ENCODE measurements around the gene RNF148. TPM values are rescaled to one million over a fixed set of nuclear protein-coding genes. Genes with fewer than 3 reads are reported as not detected.
"Not testable (repeated sequence)": the region's sequence is repeated elsewhere in the genome, so short reads cannot be mapped to it uniquely, and the experiment has no call there.

Gene RNF148
- total RNA-seq, 1 experiment from 2014 or later: not detected

DNA sequence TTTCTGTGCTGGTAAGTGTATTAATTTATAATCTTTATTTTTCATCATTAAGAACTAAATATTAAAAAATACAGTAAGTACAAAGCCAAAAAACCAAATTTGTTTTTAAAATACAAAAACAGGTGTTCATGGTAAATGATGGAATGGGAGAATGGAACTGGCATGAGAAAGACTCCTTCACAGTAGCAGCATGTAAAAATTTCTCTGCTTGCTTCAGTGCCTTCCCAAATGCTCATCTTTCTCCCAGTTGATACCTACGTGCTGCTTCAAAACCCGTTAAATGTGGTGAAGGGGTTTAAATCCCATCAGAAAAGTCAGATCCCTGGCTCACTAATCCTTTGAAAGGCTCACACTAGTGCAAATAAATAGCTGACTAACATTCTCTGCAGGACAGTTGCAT is 8.0 kb downstream of the RNF148 start:
- no peak for DNase-seq (ENCODE audit: low read depth)
- in situ Hi-C loops (cut with HindIII; ENCODE audit: low pct_unique_long_range_greater_than_20kb, low sequenced_read_pairs): no loop called here

DNA sequence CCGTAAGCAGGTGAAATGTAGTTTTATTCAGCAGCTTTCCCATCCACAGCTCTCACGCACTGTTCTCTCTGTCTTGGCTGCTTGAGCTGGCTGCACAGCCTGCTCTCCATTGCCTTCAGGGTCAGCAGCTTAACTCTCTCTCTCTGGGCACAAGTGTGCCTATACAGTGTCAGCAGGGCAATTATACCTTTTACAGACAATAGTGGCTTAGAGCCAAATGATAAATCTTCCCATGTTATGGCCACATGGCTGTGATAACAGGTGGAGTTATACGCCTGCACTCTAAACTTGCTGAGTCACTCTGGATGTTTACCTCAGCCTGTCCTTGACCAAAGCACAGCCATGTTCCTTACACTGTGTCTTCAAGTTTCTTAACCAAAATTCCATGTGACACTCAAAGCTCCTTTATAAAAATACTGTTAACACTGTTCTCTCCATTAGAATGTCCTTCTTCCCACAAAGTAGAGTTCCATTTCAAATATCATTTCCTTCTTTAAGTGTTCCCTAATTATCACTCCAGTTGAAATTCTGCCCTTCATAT is 9.9 kb downstream of the RNF148 start:
- in situ Hi-C loops (cut with HindIII; ENCODE audit: low pct_unique_long_range_greater_than_20kb, low sequenced_read_pairs): no loop called here
- no peak for DNase-seq (ENCODE audit: low read depth)

DNA sequence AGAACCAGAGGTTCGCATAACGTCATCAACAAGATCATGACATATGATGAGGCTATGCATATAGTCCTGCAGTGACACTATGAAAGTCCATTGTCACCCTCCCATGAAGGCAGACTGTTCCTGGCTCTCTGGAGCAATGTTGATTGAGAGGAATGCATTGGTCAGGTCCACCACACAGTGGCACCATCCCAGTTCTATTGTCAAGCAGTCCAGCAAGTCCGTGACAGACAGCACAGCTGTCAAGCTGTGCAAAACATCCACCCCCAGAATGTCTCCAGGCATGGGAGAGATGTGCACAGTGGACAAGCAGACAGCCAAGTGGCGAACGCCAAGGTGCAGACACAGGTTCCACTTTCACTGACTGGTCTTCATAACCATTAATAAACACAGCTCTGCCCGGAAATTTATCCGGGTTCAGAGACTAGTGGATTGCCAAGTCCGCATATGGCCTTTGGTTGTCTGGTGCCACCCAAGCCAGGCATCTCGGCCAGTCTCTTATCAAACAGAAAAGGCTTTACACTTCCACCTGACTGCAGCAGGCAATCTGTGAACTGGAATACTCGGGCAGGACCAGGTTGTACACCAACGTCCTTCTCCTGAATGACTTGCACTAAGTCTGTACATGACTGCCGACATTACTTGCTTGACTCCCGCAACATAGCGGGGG is 11.0 kb downstream of the RNF148 start:
- DNase-seq (ENCODE audit: low read depth): no peak
- in situ Hi-C loops (cut with HindIII; ENCODE audit: low pct_unique_long_range_greater_than_20kb, low sequenced_read_pairs): no loop called here

- in situ Hi-C loops (cut with HindIII; ENCODE audit: low pct_unique_long_range_greater_than_20kb, low sequenced_read_pairs): no loop called here
- DNase-seq (ENCODE audit: low read depth): no peak
Measured at GRCh38 chr7:122689346-122690109, 13.2 kb downstream of the RNF148 start.

- no peak for DNase-seq (ENCODE audit: low read depth)
- in situ Hi-C loops (cut with HindIII; ENCODE audit: low pct_unique_long_range_greater_than_20kb, low sequenced_read_pairs): no loop called here
Measured at GRCh38 chr7:122688400-122688998, 14.2 kb downstream of the RNF148 start.

GRCh38 chr7:122686360-122686878 is 16.3 kb downstream of the RNF148 start:
- in situ Hi-C loops (cut with HindIII; ENCODE audit: low pct_unique_long_range_greater_than_20kb, low sequenced_read_pairs): no loop called here

GRCh38 chr7:122684504-122684903 is 18.2 kb downstream of the RNF148 start:
- in situ Hi-C loops (cut with HindIII; ENCODE audit: low pct_unique_long_range_greater_than_20kb, low sequenced_read_pairs): no loop called here
- DNase-seq (ENCODE audit: low read depth): no peak

More at GRCh38 chr7:122686360-122686878, 16.3 kb downstream of the RNF148 start:
- DNase-seq (ENCODE audit: low read depth): no peak

GRCh38 chr7:122682815-122683550 is 19.7 kb downstream of the RNF148 start:
- no peak for DNase-seq (ENCODE audit: low read depth)
- in situ Hi-C loops (cut with HindIII; ENCODE audit: low pct_unique_long_range_greater_than_20kb, low sequenced_read_pairs): no loop called here

- in situ Hi-C loops (cut with HindIII; ENCODE audit: low pct_unique_long_range_greater_than_20kb, low sequenced_read_pairs); DNase-seq (ENCODE audit: low read depth): not testable (repeated sequence)
Measured at GRCh38 chr7:122681186-122681585, 21.5 kb downstream of the RNF148 start.

DNA sequence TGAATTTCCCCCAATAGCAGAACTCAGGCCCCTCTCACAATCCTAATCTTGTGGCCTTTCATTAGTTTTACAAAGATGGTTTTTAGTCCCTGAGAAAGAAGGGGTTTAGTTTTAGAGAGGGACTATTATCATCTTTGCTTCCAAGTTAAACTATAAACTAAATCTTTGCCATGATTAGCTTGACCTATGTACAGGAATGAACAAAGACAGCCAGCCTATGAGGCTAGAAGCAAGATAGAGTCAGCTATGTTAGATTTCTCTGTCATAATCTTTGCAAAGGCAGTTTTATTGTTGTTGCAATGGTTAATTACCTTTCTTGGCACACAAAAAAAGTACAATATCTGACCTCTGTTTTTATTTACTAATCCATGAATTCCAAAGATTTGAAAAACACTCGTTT is 22.9 kb downstream of the RNF148 start:
- DNase-seq (ENCODE audit: low read depth): no peak
- in situ Hi-C loops (cut with HindIII; ENCODE audit: low pct_unique_long_range_greater_than_20kb, low sequenced_read_pairs): no loop called here

DNA sequence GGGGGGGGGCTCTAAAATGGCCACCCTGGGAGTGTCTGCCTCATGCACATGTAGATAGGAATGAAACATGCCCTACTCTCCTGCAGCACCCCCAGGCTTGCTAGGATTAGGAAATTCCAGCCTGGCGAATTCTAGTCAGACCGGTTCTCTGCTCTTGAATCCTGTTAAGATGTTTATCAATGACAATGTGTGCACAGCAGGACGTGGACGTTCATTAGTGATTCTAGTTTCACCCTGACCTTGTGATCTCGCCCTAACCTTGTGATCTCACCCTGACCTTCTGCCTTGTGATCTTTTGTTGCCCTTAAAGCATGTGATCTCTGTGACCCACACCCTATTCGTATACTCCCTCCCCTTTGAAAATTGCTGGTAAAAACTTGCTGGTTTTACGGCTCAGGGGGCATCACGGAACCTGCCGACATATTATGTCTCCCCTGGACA is 23.4 kb downstream of the RNF148 start:
- DNase-seq (ENCODE audit: low read depth): peak; percentile 35
- in situ Hi-C loops (cut with HindIII; ENCODE audit: low pct_unique_long_range_greater_than_20kb, low sequenced_read_pairs): not testable (repeated sequence)

DNA sequence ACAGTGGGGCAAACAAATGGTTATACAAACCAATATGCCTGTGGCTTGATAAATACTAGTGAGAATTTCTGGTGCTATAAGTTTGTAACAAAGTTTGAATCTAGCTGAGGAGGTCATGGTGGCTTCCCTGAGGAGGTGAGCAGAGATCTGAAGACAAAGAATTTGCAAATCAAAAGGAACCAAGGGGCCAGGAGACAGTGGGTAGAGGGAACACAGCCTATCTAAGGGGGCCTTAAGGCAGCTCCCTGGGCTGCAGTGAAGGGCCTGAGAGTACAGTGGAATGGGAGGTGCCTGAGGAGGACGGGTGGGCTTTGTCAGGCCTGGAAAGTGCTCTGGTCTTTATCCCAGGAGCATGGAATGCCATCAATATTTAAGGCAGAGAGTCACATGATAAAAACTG is 25.6 kb downstream of the RNF148 start:
- in situ Hi-C loops (cut with HindIII; ENCODE audit: low pct_unique_long_range_greater_than_20kb, low sequenced_read_pairs): no loop called here
- no peak for DNase-seq (ENCODE audit: low read depth)

DNA sequence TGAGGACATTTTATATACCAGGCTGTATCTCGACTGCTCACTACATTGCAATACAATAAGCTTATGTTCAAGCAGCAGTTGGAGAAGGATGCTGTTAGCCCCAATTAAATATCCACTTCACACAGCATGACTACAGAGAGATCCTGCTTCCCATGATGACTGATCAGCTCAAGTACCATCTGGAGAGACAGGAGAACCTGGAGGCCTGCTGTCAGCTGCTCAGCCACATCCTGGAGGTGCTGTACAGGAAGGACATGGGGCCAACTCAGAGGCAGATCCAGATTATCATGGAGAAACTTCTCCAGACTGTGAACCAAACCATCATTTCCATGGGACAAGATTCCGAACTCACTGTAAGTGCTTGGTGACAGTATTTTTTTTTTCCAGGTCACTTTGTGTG is 26.3 kb downstream of the RNF148 start:
- in situ Hi-C loops (cut with HindIII; ENCODE audit: low pct_unique_long_range_greater_than_20kb, low sequenced_read_pairs): no loop called here
- no peak for DNase-seq (ENCODE audit: low read depth)

DNA sequence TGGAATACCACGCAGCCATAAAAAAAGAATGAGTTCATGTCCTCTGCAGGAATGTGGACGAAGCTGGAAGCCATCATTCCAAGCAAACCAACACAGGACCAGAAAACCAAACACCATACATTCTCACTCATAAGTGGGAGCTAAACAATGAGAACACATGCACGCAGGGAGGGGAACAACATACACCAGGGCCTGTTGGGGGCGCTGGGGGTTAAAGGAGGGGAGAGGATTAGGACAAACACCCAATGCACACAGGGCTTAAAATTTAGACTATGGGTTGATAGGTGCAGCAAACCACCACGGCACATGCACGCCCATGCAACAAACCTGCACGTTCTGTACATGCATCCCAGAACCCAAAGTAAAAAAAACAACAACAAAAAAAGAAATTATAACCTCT is 27.1 kb downstream of the RNF148 start:
- in situ Hi-C loops (cut with HindIII; ENCODE audit: low pct_unique_long_range_greater_than_20kb, low sequenced_read_pairs): no loop called here
- DNase-seq (ENCODE audit: low read depth): no peak

GRCh38 chr7:122675011-122675410 is 27.7 kb downstream of the RNF148 start:
- in situ Hi-C loops (cut with HindIII; ENCODE audit: low pct_unique_long_range_greater_than_20kb, low sequenced_read_pairs): no loop called here
- DNase-seq (ENCODE audit: low read depth): no peak

- no peak for DNase-seq (ENCODE audit: low read depth)
- in situ Hi-C loops (cut with HindIII; ENCODE audit: low pct_unique_long_range_greater_than_20kb, low sequenced_read_pairs): no loop called here
Measured at GRCh38 chr7:122674502-122674901, 28.2 kb downstream of the RNF148 start.

DNA sequence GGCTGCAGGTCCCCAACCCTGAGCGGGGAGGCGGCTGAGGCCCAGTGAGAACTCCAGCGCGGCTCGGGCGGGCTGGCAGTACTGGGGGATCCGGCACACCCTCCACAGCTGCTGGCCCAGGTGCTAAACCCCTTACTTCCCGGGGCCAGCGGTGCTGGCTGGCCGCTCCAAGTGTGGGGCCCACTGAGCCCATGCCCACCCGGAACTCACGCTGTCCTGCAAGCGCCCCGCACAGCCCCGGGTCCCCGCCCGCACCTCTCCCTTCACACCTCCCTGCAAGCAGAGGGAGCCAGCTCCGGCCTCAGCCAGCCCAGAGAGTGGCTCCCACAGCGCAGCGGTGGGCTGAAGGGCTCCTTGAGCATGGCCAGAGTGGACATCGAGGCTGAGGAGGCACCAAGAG is 28.8 kb downstream of the RNF148 start:
- in situ Hi-C loops (cut with HindIII; ENCODE audit: low pct_unique_long_range_greater_than_20kb, low sequenced_read_pairs): no loop called here
- DNase-seq (ENCODE audit: low read depth): no peak

DNA sequence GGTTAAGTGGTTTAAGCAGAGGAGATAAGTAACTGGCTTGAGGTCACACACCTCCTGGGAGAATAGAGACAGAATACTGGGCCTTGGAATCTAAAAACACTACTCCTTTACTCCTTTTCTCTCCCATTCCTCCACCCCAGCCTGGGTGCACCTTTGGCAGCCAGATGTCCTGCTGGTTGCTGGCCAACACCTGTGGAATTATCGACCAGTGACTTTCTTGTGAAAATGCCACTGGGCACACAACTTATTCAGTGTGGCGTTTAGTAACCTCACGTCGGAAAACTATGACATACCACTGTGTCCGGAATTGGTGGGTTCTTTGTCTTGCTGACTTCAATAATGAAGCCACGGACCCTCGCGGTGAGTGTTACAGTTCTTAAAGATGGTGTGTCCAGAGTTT is 30.2 kb downstream of the RNF148 start:
- in situ Hi-C loops (cut with HindIII; ENCODE audit: low pct_unique_long_range_greater_than_20kb, low sequenced_read_pairs): no loop called here
- no peak for DNase-seq (ENCODE audit: low read depth)
